ENCODE measurements around the gene SHROOM1. TPM values are rescaled to one million over a fixed set of nuclear protein-coding genes. Genes with fewer than 3 reads are reported as not detected.

Gene SHROOM1
- total RNA-seq, 1 experiment from 2014 or later = 22.7 TPM

GRCh38 chr5:132853790-132854189, 23.3 kb upstream of the SHROOM1 start:
- peaks cover 13% of the 10 kb centered on the region for H3K27me3 Mint-ChIP-seq (ENCODE audit: insufficient read depth, unreplicated experiment)
- H3K4me3 Mint-ChIP-seq (ENCODE audit: unreplicated experiment) = no peak overlapping the region
- intact Hi-C loops (cut with micrococcal nuclease) = no loop called here
- H3K9me3 Mint-ChIP-seq (ENCODE audit: unreplicated experiment) = no peaks in the 10 kb centered on the region
- no peaks in the 10 kb centered on the region for H3K36me3 Mint-ChIP-seq (ENCODE audit: insufficient read depth, unreplicated experiment)
- CTCF ChIA-PET = interaction anchor here (0.7 to 6.6 kb wide), 8 partner anchors 9 to 35 kb away, joined by 3 to 37 read pairs (median 4); partner anchors contain the start of genes GDF9 and UQCRQ
- BruUV-seq (replicated peaks) = no TSS peak
- POLR2A ChIA-PET = interaction anchor here (0.7 to 4.8 kb wide), 6 partner anchors 10 to 164 kb away, joined by 3 to 53 read pairs (median 8); partner anchors contain the start of genes GDF9 and UQCRQ
- no peaks in the 10 kb centered on the region for H3K4me1 Mint-ChIP-seq (ENCODE audit: insufficient read depth, unreplicated experiment)
- no peak for DNase-seq (ENCODE audit: unreplicated experiment)
- TF ChIP-seq CTCF (IDR thresholded peaks at IDR 0.05; ENCODE audit: unreplicated experiment) = no peak
- H3K27ac Mint-ChIP-seq (ENCODE audit: low read depth, unreplicated experiment) = no peak overlapping the region

- H3K4me1 Mint-ChIP-seq (ENCODE audit: insufficient read depth, unreplicated experiment) = no peaks in the 10 kb centered on the region
- intact Hi-C loops (cut with micrococcal nuclease) = no loop called here
- ChIA-PET POLR2A (interaction anchor here (0.7 to 4.8 kb wide), 4 partner anchors 13 to 163 kb away, joined by 3 to 53 read pairs (median 16); partner anchors contain the start of genes GDF9 and UQCRQ), CTCF (interaction anchor here (0.7 to 6.6 kb wide), 5 partner anchors 8 to 34 kb away, joined by 3 to 37 read pairs (median 3); partner anchors contain the start of genes GDF9 and UQCRQ)
- H3K27me3 Mint-ChIP-seq (ENCODE audit: insufficient read depth, unreplicated experiment) = peaks cover 13% of the 10 kb centered on the region
- no TSS peak for BruUV-seq (replicated peaks)
- no peak for TF ChIP-seq CTCF (IDR thresholded peaks at IDR 0.05; ENCODE audit: unreplicated experiment)
- H3K4me3 Mint-ChIP-seq (ENCODE audit: unreplicated experiment) = no peak overlapping the region
- H3K27ac Mint-ChIP-seq (ENCODE audit: low read depth, unreplicated experiment) = no peak overlapping the region
- H3K36me3 Mint-ChIP-seq (ENCODE audit: insufficient read depth, unreplicated experiment) = no peaks in the 10 kb centered on the region
- DNase-seq (ENCODE audit: unreplicated experiment) = no peak
- H3K9me3 Mint-ChIP-seq (ENCODE audit: unreplicated experiment) = no peaks in the 10 kb centered on the region
Observed at GRCh38 chr5:132853323-132853722, 22.9 kb upstream of the SHROOM1 start.

GRCh38 chr5:132850066-132850465, 19.6 kb upstream of the SHROOM1 start:
- Mint-ChIP-seq H3K27me3 (ENCODE audit: insufficient read depth, unreplicated experiment) (no peaks in the 10 kb centered on the region), H3K27ac (ENCODE audit: low read depth, unreplicated experiment) (no peak overlapping the region), H3K4me1 (ENCODE audit: insufficient read depth, unreplicated experiment) (no peaks in the 10 kb centered on the region), H3K9me3 (ENCODE audit: unreplicated experiment) (no peaks in the 10 kb centered on the region), H3K36me3 (ENCODE audit: insufficient read depth, unreplicated experiment) (no peaks in the 10 kb centered on the region), H3K4me3 (ENCODE audit: unreplicated experiment) (no peak overlapping the region)
- TF ChIP-seq CTCF (IDR thresholded peaks at IDR 0.05; ENCODE audit: unreplicated experiment) = no peak
- POLR2A ChIA-PET = interaction anchor here (0.9 to 4.7 kb wide), 4 partner anchors 9 to 16 kb away, joined by 3 to 23 read pairs (median 4); partner anchors contain the start of genes GDF9 and UQCRQ
- CTCF ChIA-PET = interaction anchor here (0.5 to 6.2 kb wide), 6 partner anchors 11 to 323 kb away, joined by 3 to 37 read pairs (median 4); partner anchors contain the start of gene SHROOM1
- BruUV-seq (replicated peaks) = no TSS peak
- DNase-seq (ENCODE audit: unreplicated experiment) = no peak
- intact Hi-C loops (cut with micrococcal nuclease) = no loop called here

GRCh38 chr5:132849347-132849746, 18.9 kb upstream of the SHROOM1 start:
- DNase-seq (ENCODE audit: unreplicated experiment) = no peak
- ChIA-PET CTCF (interaction anchor here (0.6 to 6.2 kb wide), 3 partner anchors 12 to 65 kb away, joined by 4 to 37 read pairs (median 13); partner anchors contain the start of gene SHROOM1), POLR2A (interaction anchor here (1.3 to 4.7 kb wide), 2 partner anchors 8 to 16 kb away, joined by 4 to 23 read pairs; partner anchors contain the start of genes GDF9 and UQCRQ)
- Mint-ChIP-seq H3K9me3 (ENCODE audit: unreplicated experiment) (no peaks in the 10 kb centered on the region), H3K27ac (ENCODE audit: low read depth, unreplicated experiment) (no peak overlapping the region), H3K4me1 (ENCODE audit: insufficient read depth, unreplicated experiment) (no peaks in the 10 kb centered on the region), H3K27me3 (ENCODE audit: insufficient read depth, unreplicated experiment) (no peaks in the 10 kb centered on the region), H3K4me3 (ENCODE audit: unreplicated experiment) (no peak overlapping the region), H3K36me3 (ENCODE audit: insufficient read depth, unreplicated experiment) (no peaks in the 10 kb centered on the region)
- no peak for TF ChIP-seq CTCF (IDR thresholded peaks at IDR 0.05; ENCODE audit: unreplicated experiment)
- intact Hi-C loops (cut with micrococcal nuclease) = no loop called here
- BruUV-seq (replicated peaks) = no TSS peak
